Measurements from ENCODE around the gene TUBA1A.
"Not testable (repeated sequence)": the region's sequence is repeated elsewhere in the genome, so short reads cannot be mapped to it uniquely, and the experiment has no call there.

The TUBA1A gene

GRCh38 chr12:49201595-49202295 lies 12.9 kb upstream of the TUBA1A start:
- no peak for TF ChIP-seq CTCF (IDR thresholded peaks at IDR 0.05; ENCODE audit: extremely low read depth, insufficient read depth, missing control alignments)
- DNase-seq (ENCODE audit: low spot score) = no peak
- in situ Hi-C loops (cut with MboI; ENCODE audit: low pct_unique_long_range_greater_than_20kb, low sequenced_read_pairs, unreplicated experiment) = no loop called here

DNA sequence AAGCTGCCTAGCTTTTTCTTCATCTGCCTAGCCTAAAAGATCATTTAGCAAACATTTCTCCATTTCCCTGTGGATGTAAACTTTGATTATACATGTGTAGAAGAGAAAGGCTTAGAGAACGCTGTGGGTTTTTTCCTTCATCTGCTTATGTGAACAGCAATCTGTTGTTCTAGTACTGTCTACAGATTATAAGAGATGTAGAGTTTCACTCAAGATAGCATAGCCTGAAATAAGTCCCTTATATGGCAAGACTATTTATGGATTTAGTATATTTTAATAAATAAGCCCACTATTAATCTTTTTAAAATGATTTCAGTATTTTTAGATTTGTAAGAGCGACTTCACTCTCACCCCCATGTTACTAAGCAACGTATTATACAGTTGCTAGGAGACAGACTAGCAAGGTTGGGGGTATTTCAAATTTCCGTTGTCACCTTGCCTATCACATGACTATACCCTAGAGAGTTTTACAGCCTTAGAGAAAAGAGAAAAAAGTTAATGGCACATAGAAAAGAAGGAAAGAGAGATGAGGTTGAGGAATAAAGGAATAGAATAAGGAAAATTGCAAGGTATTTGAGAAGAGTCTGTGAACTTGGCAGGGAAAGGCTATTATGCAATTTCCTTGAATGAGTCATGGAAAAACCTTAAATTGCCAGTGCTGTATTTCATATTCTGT lies 12.2 kb upstream of the TUBA1A start:
- in situ Hi-C loops (cut with MboI; ENCODE audit: low pct_unique_long_range_greater_than_20kb, low sequenced_read_pairs, unreplicated experiment) = no loop called here
- no peak for TF ChIP-seq CTCF (IDR thresholded peaks at IDR 0.05; ENCODE audit: extremely low read depth, insufficient read depth, missing control alignments)
- peak; percentile 61 for DNase-seq (ENCODE audit: low spot score)

GRCh38 chr12:49198431-49199155 lies 9.7 kb upstream of the TUBA1A start:
- no peak for DNase-seq (ENCODE audit: low spot score)
- TF ChIP-seq CTCF (IDR thresholded peaks at IDR 0.05; ENCODE audit: extremely low read depth, insufficient read depth, missing control alignments) = no peak
- in situ Hi-C loops (cut with MboI; ENCODE audit: low pct_unique_long_range_greater_than_20kb, low sequenced_read_pairs, unreplicated experiment) = no loop called here

GRCh38 chr12:49197256-49197655 lies 8.4 kb upstream of the TUBA1A start:
- in situ Hi-C loops (cut with MboI; ENCODE audit: low pct_unique_long_range_greater_than_20kb, low sequenced_read_pairs, unreplicated experiment) = no loop called here
- DNase-seq (ENCODE audit: low spot score) = no peak
- TF ChIP-seq CTCF (IDR thresholded peaks at IDR 0.05; ENCODE audit: extremely low read depth, insufficient read depth, missing control alignments) = no peak

- DNase-seq (ENCODE audit: low spot score) = no peak
- in situ Hi-C loops (cut with MboI; ENCODE audit: low pct_unique_long_range_greater_than_20kb, low sequenced_read_pairs, unreplicated experiment) = no loop called here
Measured at GRCh38 chr12:49195736-49196135, 6.9 kb upstream of the TUBA1A start.

DNA sequence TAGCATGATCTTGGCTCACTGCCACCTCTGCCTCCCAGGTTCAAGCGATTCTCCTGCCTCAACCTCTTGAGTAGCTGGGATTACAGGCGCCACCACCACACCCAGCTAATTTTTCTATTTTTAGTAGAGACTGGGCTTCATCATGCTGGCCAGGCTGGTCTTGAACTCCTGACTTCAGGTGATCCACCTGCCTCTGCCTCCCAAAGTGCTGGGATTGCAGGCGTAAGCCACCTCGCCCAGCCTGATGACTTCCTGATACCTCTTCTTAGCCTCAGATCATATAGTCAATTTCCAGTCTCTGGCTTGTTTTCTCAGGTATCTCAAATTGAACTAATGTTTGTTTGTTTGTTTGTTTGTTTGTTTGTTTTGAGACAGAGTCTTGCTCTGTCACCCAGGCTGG lies 4.9 kb upstream of the TUBA1A start:
- in situ Hi-C loops (cut with MboI; ENCODE audit: low pct_unique_long_range_greater_than_20kb, low sequenced_read_pairs, unreplicated experiment); DNase-seq (ENCODE audit: low spot score): not testable (repeated sequence)

More at GRCh38 chr12:49195736-49196135, 6.9 kb upstream of the TUBA1A start:
- no peak for TF ChIP-seq CTCF (IDR thresholded peaks at IDR 0.05; ENCODE audit: extremely low read depth, insufficient read depth, missing control alignments)

- DNase-seq (ENCODE audit: low spot score); in situ Hi-C loops (cut with MboI; ENCODE audit: low pct_unique_long_range_greater_than_20kb, low sequenced_read_pairs, unreplicated experiment): not testable (repeated sequence)
Measured at GRCh38 chr12:49191498-49191897, 2.6 kb upstream of the TUBA1A start.

All from GM13977 (cell line).